Kidney (tissue), 14 donors: ENCODE measurements around the gene TACSTD2. TPM values are rescaled to one million over a fixed set of nuclear protein-coding genes. Genes with fewer than 3 reads are reported as not detected.
A peak's percentile ranks its signal among the peaks of the same experiment; 100 is the strongest.
"Not testable (repeated sequence)": the region's sequence is repeated elsewhere in the genome, so short reads cannot be mapped to it uniquely, and the experiment has no call there.

Experiments used
- DNase-seq, 5 donors: peaks; one replicate each; pipeline ENCODE4 v3.0.0-alpha.2; 2013 to 2020
- FAIRE-seq: peaks from 2 replicates; lab custom pipeline; 2012; peaks lifted over from hg19 to GRCh38; lab: Jason Lieb, UNC
- H3K27ac ChIP-seq, 2 donors: one replicate each; pipeline ENCODE4 v1.7.0; 2013; ENCODE audit warnings: low read depth in 2 of 2, low read length in 2 of 2, inconsistent platforms in 1 of 2
- H3K27me3 ChIP-seq: one replicate; pipeline ENCODE4 v1.7.1; 2013; ENCODE audit warnings: low read length, inconsistent platforms; ENCODE audit not compliant: control insufficient read depth, insufficient read depth
- H3K36me3 ChIP-seq, 3 donors: one replicate each; pipeline versions ENCODE4 v1.7.0 to v1.7.1; 2013; ENCODE audit warnings: low read length in 3 of 3, control low read depth in 1 of 3, inconsistent platforms in 1 of 3; ENCODE audit not compliant: insufficient read depth in 3 of 3, control insufficient read depth in 2 of 3
- H3K4me1 ChIP-seq, 3 donors: one replicate each; pipeline versions ENCODE4 v1.7.0 to v1.7.1; 2013; ENCODE audit warnings: low read length in 3 of 3, inconsistent platforms in 1 of 3, low read depth in 1 of 3; ENCODE audit not compliant: control insufficient read depth in 2 of 3, insufficient read depth in 2 of 3
- H3K4me3 ChIP-seq, 3 donors: one replicate each; pipeline versions ENCODE4 v1.7.0 to v1.8.1; 2013; ENCODE audit warnings: low read length in 3 of 3, control low read depth in 1 of 3, inconsistent platforms in 1 of 3
- H3K9ac ChIP-seq, 3 donors: one replicate each; pipeline versions ENCODE4 v1.7.0 to v1.7.1; 2013; ENCODE audit warnings: low read length in 3 of 3, control low read depth in 1 of 3, inconsistent platforms in 1 of 3
- H3K9me3 ChIP-seq, 3 donors: one replicate each; pipeline versions ENCODE4 v1.7.0 to v1.7.1; 2013; ENCODE audit warnings: low read length in 3 of 3, control low read depth in 1 of 3, inconsistent platforms in 1 of 3; ENCODE audit not compliant: control insufficient read depth in 2 of 3, insufficient read depth in 1 of 3
- CTCF ChIP-seq: IDR thresholded peaks from 3 replicates; pipeline ENCODE4 v1.5.1; 2012; ENCODE audit warnings: mild to moderate bottlenecking, moderate library complexity, borderline replicate concordance; ENCODE audit not compliant: insufficient read depth; ENCODE audit errors: extremely low read depth
- intact Hi-C: fragments of 100-400 bp; cut with DNase I; formaldehyde crosslinking; loops from one replicate; pipeline ENCODE4 v1.11.1; 2022
- polyA plus RNA-seq: library from polyadenylated mRNA; stranded (reverse); fragments of 350-450 nt; fragmentation: Illumina TruSeq; extraction: RNeasy Lipid Tissue Mini Kit (QIAGEN cat#74804); gene quantifications from one replicate; pipeline ENCODE4 v1.2.3, GENCODE V29; 2014; ENCODE audit warnings: low read depth, low replicate concordance; ENCODE audit not compliant: insufficient read depth
- total RNA-seq: library from RNA; stranded (reverse); fragmentation: NEBNext Ultra II Directional; extraction: Animal tissue kit (Norgen Biotek cat#: 25700); gene quantifications from one replicate; pipeline ENCODE4 v1.2.1, GENCODE V29; 2021
- donor health status: control.
- donor health status: control.
- donor health status: control.
- donor health status: control.
- donor health status: control.
- donor health status: DM: yes; HTN: yes; CAD: no.
- donor health status: Normal renal cell carcinoma (clear cell type).

Gene TACSTD2
- total and polyA plus RNA-seq, 2 donors from 2014 or later = 127 to 502 TPM

- FAIRE-seq = no peak
- no peak overlapping the region for H3K9ac ChIP-seq
- TF ChIP-seq CTCF = no peak
- DNase-seq = peak in 1 of 5 donors; percentile 21
- intact Hi-C loops = no loop called here
- H3K27me3 ChIP-seq = no peaks in the 10 kb centered on the region
- H3K4me3 ChIP-seq = no peak overlapping the region
- peaks cover 0 to 6% (median 0%) of the 10 kb centered on the region in 3 donors for H3K4me1 ChIP-seq
- H3K27ac ChIP-seq = no peak overlapping the region
- no peaks in the 10 kb centered on the region for H3K36me3 ChIP-seq
- H3K9me3 ChIP-seq = no peaks in the 10 kb centered on the region
Observed at GRCh38 chr1:58551186-58552140, 25.6 kb downstream of the TACSTD2 start.

GRCh38 chr1:58549291-58549690 lies 27.8 kb downstream of the TACSTD2 start:
- H3K27me3 ChIP-seq, H3K9ac ChIP-seq, H3K27ac ChIP-seq, H3K36me3 ChIP-seq, H3K4me3 ChIP-seq, H3K9me3 ChIP-seq, intact Hi-C loops, FAIRE-seq: not testable (repeated sequence)
- DNase-seq = peak in 3 of 5 donors; percentile 17 to 75 (median 72)
- peaks cover 0 to 11% (median 6%) of the 10 kb centered on the region in 3 donors for H3K4me1 ChIP-seq

- Histone ChIP-seq H3K9ac (no peak overlapping the region), H3K36me3 (no peaks in the 10 kb centered on the region), H3K27ac (no peak overlapping the region), H3K9me3 (no peaks in the 10 kb centered on the region), H3K4me1 (peaks cover 0 to 11% (median 6%) of the 10 kb centered on the region in 3 donors), H3K27me3 (no peaks in the 10 kb centered on the region), H3K4me3 (no peak overlapping the region)
- no peak for TF ChIP-seq CTCF
- intact Hi-C loops = no loop called here
- DNase-seq = no peak
- FAIRE-seq = no peak
Observed at GRCh38 chr1:58548371-58548770, 28.7 kb downstream of the TACSTD2 start.
